HCT116 (cell line): ENCODE data around the gene KRTAP10-11. TPM values are rescaled to one million over a fixed set of nuclear protein-coding genes. Genes with fewer than 3 reads are reported as not detected.

Experiments
- ATAC-seq: fragments of 200-7000 bp; cut with Tn5 transposase; 2 replicates; pipeline ENCODE4 v1.9.1; 2020; ENCODE audit warnings: mild to moderate bottlenecking, moderate library complexity
- BruUV-seq: library from RNA; stranded (reverse); fragments of 400-500 nt; replicated peaks from 2 replicates; lab custom pipeline; 2021; lab: Mats Ljungman, UMichigan
- CTCF ChIA-PET: fragments of 300-600 bp; sonication (Branson Sonifier 250); formaldehyde crosslinking; loops from one replicate; lab custom pipeline; 2021; ENCODE audit warnings: antibody characterized with exemption; lab: Charles Lee
- POLR2A ChIA-PET: fragments of 300-600, 350-600 bp; sonication (Branson Sonifier 250); formaldehyde crosslinking; loops from one replicate; lab custom pipeline; 2021; ENCODE audit warnings: antibody characterized with exemption; lab: Charles Lee
- RAD21 ChIA-PET, 2 experiments: fragments of 300-600 bp; sonication (Branson Sonifier 250); formaldehyde crosslinking; loops; one replicate each; lab custom pipeline; 2023; ENCODE audit warnings: low total read pairs in 2 of 2; ENCODE audit not compliant: uncharacterized antibody in 2 of 2, unreplicated experiment in 2 of 2, low non-redundant PET in 1 of 2; lab: Charles Lee
- DNase-seq: peaks from one replicate; pipeline ENCODE4 v3.0.0-alpha.2; 2010; ENCODE audit warnings: low read depth, low spot score
- H2AFZ ChIP-seq: fragments of 200-600 bp; shearing (Covaris generic), sonication (generic); 2 replicates; pipeline ENCODE4 v1.6.1; 2017; ENCODE audit warnings: low read depth, mixed run types, mixed read lengths, antibody characterized with exemption, low read length; ENCODE audit not compliant: poor library complexity, severe bottlenecking
- H3K27ac ChIP-seq: 2 replicates; pipeline ENCODE4 v1.5.1; 2012; ENCODE audit warnings: low read depth, low read length
- H3K27me3 ChIP-seq: fragments of 200-600 bp; sonication (generic); 2 replicates; pipeline ENCODE4 v1.6.1; 2016; ENCODE audit warnings: mixed run types, low read length, mixed read lengths; ENCODE audit not compliant: insufficient read depth
- H3K36me3 ChIP-seq, 2 experiments: fragments of 200-500 bp in 1 of 2; fragments of 200-600 bp in 1 of 2; sonication (Bioruptor generic) in 1 of 2; sonication (generic) in 1 of 2; 2 replicates each; pipeline versions ENCODE4 v1.5.1 to v1.6.1; 2014 to 2016; ENCODE audit warnings: low read length in 2 of 2, inconsistent platforms in 1 of 2, mixed read lengths in 1 of 2, mixed run types in 1 of 2; ENCODE audit not compliant: insufficient read depth in 2 of 2, control insufficient read depth in 1 of 2
- H3K4me1 ChIP-seq, 2 experiments: fragments of 200-600 bp in 1 of 2; sonication (generic) in 1 of 2; 2 replicates each; pipeline versions ENCODE4 v1.5.1 to v1.6.1; 2012 to 2017; ENCODE audit warnings: low read length in 2 of 2, inconsistent platforms in 1 of 2, mild to moderate bottlenecking in 1 of 2, mixed read lengths in 1 of 2, mixed run types in 1 of 2, moderate library complexity in 1 of 2; ENCODE audit not compliant: insufficient read depth in 2 of 2, control insufficient read depth in 1 of 2
- H3K4me2 ChIP-seq: fragments of 200-600 bp; sonication (generic); 2 replicates; pipeline ENCODE4 v1.6.1; 2017; ENCODE audit warnings: mixed run types, low read length, mixed read lengths
- H3K4me3 ChIP-seq, 2 experiments: fragments of 200-600 bp in 1 of 2; sonication (generic) in 1 of 2; replicated peaks in 1 of 2; 2 replicates each; pipeline ENCODE4 v1.5.1; 2011 to 2016; ENCODE audit warnings: low read length in 2 of 2, control low read depth in 1 of 2, low read depth in 1 of 2, mild to moderate bottlenecking in 1 of 2, mixed read lengths in 1 of 2, mixed run types in 1 of 2
- H3K79me2 ChIP-seq: fragments of 200-600 bp; sonication (generic); 2 replicates; pipeline ENCODE4 v1.6.1; 2017; ENCODE audit warnings: mild to moderate bottlenecking, mixed run types, low read length, moderate library complexity, mixed read lengths; ENCODE audit not compliant: insufficient read depth
- H3K9ac ChIP-seq: fragments of 200-600 bp; sonication (generic); 2 replicates; pipeline ENCODE4 v1.6.1; 2016; ENCODE audit warnings: low read length, mixed read lengths
- H3K9me2 ChIP-seq: fragments of 200-600 bp; sonication (generic), shearing (Covaris generic); 2 replicates; pipeline ENCODE4 v1.6.1; 2017; ENCODE audit warnings: mixed run types, mild to moderate bottlenecking, moderate library complexity; ENCODE audit not compliant: insufficient read depth
- H3K9me3 ChIP-seq, 2 experiments: fragments of 200-500 bp in 1 of 2; fragments of 200-600 bp in 1 of 2; sonication (Bioruptor generic) in 1 of 2; sonication (generic) in 1 of 2; 2 replicates each; pipeline ENCODE4 v1.6.1; 2014 to 2017; ENCODE audit warnings: low read length in 2 of 2, mixed read lengths in 2 of 2, inconsistent platforms in 1 of 2, low read depth in 1 of 2, mild to moderate bottlenecking in 1 of 2, mixed run types in 1 of 2, moderate library complexity in 1 of 2; ENCODE audit not compliant: control insufficient read depth in 1 of 2, insufficient read depth in 1 of 2
- H4K20me1 ChIP-seq: fragments of 200-600 bp; sonication (generic), shearing (Covaris generic); 2 replicates; pipeline ENCODE4 v1.6.1; 2017; ENCODE audit warnings: mixed run types, mild to moderate bottlenecking, moderate library complexity; ENCODE audit not compliant: insufficient read depth
- CEBPB ChIP-seq: IDR thresholded peaks from 2 replicates; pipeline ENCODE4 v1.6.1; 2012; ENCODE audit warnings: low read depth
- ELF1 ChIP-seq: IDR thresholded peaks from 2 replicates; pipeline ENCODE4 v1.6.1; 2012; ENCODE audit warnings: low read depth, borderline replicate concordance
- EZH2 ChIP-seq: fragments of 200-600 bp; sonication (generic); IDR thresholded peaks from 2 replicates; pipeline ENCODE4 v1.6.1; 2017; ENCODE audit warnings: antibody characterized with exemption, mixed run types
- EZH2phosphoT487 ChIP-seq: fragments of 200-600 bp; IDR thresholded peaks from 2 replicates; pipeline ENCODE4 v1.6.1; 2018; ENCODE audit warnings: antibody characterized with exemption, borderline replicate concordance
- FOSL1 ChIP-seq: IDR thresholded peaks from 2 replicates; pipeline ENCODE4 v1.6.1; 2012; ENCODE audit warnings: low read depth
- JUND ChIP-seq: IDR thresholded peaks from 2 replicates; pipeline ENCODE4 v1.6.1; 2012
- POLR2A ChIP-seq: IDR thresholded peaks from 2 replicates; pipeline ENCODE4 v1.7.0; 2011; ENCODE audit warnings: borderline replicate concordance; ENCODE audit not compliant: insufficient read depth, insufficient read length; ENCODE audit errors: extremely low read depth
- POLR2AphosphoS5 ChIP-seq: IDR thresholded peaks from 2 replicates; pipeline ENCODE4 v1.6.1; 2011; ENCODE audit warnings: mild to moderate bottlenecking, low read depth, low read length, moderate library complexity
- SIN3A ChIP-seq: IDR thresholded peaks from 2 replicates; pipeline ENCODE4 v1.6.1; 2012; ENCODE audit warnings: low read depth
- SRF ChIP-seq: IDR thresholded peaks from 2 replicates; pipeline ENCODE4 v1.6.1; 2012; ENCODE audit warnings: low read depth
- TCF7L2 ChIP-seq: IDR thresholded peaks from 2 replicates; pipeline ENCODE4 v1.7.0; 2011; ENCODE audit warnings: borderline replicate concordance, inconsistent platforms; ENCODE audit not compliant: insufficient read depth, insufficient read length; ENCODE audit errors: extremely low read depth
- ZBTB33 ChIP-seq: IDR thresholded peaks from 2 replicates; pipeline ENCODE4 v1.6.1; 2011; ENCODE audit warnings: mild to moderate bottlenecking, low read length, moderate library complexity; ENCODE audit not compliant: insufficient replicate concordance; ENCODE audit errors: extremely low read depth
- ZFX ChIP-seq: fragments of 450-650 bp; IDR thresholded peaks from 2 replicates; pipeline ENCODE4 v1.6.1; 2017
- ZNF274 ChIP-seq: fragments of 200-500 bp; sonication (Bioruptor generic); IDR thresholded peaks from 2 replicates; pipeline ENCODE4 v1.6.1; 2014; ENCODE audit warnings: mild to moderate bottlenecking, low read depth, low read length, inconsistent platforms
- intact Hi-C: fragments of 100-400 bp; cut with micrococcal nuclease; formaldehyde crosslinking; loops from 2 replicates; pipeline ENCODE4 v1.10.0; 2022
- total RNA-seq: library from RNA; stranded (reverse); gene quantifications from one replicate; pipeline ENCODE4 v1.2.1, GENCODE V29; 2021; ENCODE audit not compliant: unreplicated experiment

The KRTAP10-11 gene
- total RNA-seq, 1 experiment from 2014 or later: not detected

GRCh38 chr21:44694776-44695175 lies 48.6 kb downstream of the KRTAP10-11 start:
- H3K36me3 ChIP-seq: no peaks in the 10 kb centered on the region
- no peak overlapping the region for H3K4me2 ChIP-seq
- peaks cover 4 to 14% of the 10 kb centered on the region in 2 experiments; a peak in 2 of 4 replicates for H3K9me3 ChIP-seq
- POLR2A ChIA-PET: no interaction called here
- no peak for TF ChIP-seq ZBTB33
- TF ChIP-seq EZH2phosphoT487: no peak
- no peak for TF ChIP-seq POLR2AphosphoS5
- no peak for TF ChIP-seq JUND
- TF ChIP-seq ZFX: no peak
- TF ChIP-seq ZNF274: no peak
- TF ChIP-seq SRF: no peak
- TF ChIP-seq ELF1: no peak
- H4K20me1 ChIP-seq: no peaks in the 10 kb centered on the region
- no peak overlapping the region for H2AFZ ChIP-seq
- no peaks in the 10 kb centered on the region for H3K9me2 ChIP-seq
- H3K79me2 ChIP-seq: no peaks in the 10 kb centered on the region
- no peak for ATAC-seq
- RAD21 ChIA-PET: no interaction called here
- no peak overlapping the region for H3K9ac ChIP-seq
- no peak overlapping the region for H3K4me3 ChIP-seq
- intact Hi-C loops: no loop called here
- H3K27me3 ChIP-seq: peaks cover 3% of the 10 kb centered on the region; the same call in 1 of the 2 replicates
- H3K4me1 ChIP-seq: no peaks in the 10 kb centered on the region
- DNase-seq: no peak
- no TSS peak for BruUV-seq
- no peak overlapping the region for H3K27ac ChIP-seq
- CTCF ChIA-PET: no interaction called here

DNA sequence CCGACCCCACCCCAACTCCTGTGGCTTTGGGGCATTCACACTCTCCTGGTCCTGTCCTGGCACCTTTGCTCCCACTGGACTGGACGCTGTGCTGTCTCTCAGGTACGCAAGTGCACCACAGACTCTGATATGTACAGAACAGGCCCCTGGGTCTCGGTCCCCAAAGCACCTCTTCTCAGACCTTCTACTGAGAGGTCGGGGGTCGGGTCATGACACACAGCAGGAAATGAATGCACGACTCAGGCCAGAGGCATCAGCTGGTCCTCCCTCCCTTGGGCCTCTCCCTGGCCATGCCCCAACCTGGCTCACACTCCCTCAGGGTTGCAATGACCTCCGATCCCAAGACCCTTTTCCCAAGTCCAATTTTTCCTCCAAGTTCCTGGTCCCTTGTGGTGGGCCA lies 49.0 kb downstream of the KRTAP10-11 start:
- intact Hi-C loops: no loop called here
- BruUV-seq: no TSS peak
- no peak overlapping the region for H2AFZ ChIP-seq
- H3K36me3 ChIP-seq: no peaks in the 10 kb centered on the region
- H3K27me3 ChIP-seq: peaks cover 5% of the 10 kb centered on the region; the same call in 1 of the 2 replicates
- no peaks in the 10 kb centered on the region for H3K79me2 ChIP-seq
- ChIA-PET POLR2A (no interaction called here), RAD21 (no interaction called here), CTCF (no interaction called here)
- H3K9me2 ChIP-seq: no peaks in the 10 kb centered on the region
- no peak overlapping the region for H3K4me3 ChIP-seq
- peaks cover 4 to 14% of the 10 kb centered on the region in 2 experiments; a peak in 2 of 4 replicates for H3K9me3 ChIP-seq
- no peaks in the 10 kb centered on the region for H4K20me1 ChIP-seq
- DNase-seq: no peak
- H3K4me2 ChIP-seq: no peak overlapping the region
- H3K4me1 ChIP-seq: no peaks in the 10 kb centered on the region
- no peak for ATAC-seq
- H3K27ac ChIP-seq: no peak overlapping the region
- H3K9ac ChIP-seq: no peak overlapping the region
- TF ChIP-seq EZH2phosphoT487 (no peak), ZNF274 (no peak), FOSL1 (no peak), JUND (no peak), ZBTB33 (no peak), EZH2 (no peak), SIN3A (no peak), TCF7L2 (no peak), SRF (no peak), POLR2A (no peak), POLR2AphosphoS5 (no peak), CEBPB (no peak)
